GM12878 (cell line): ENCODE measurements around the gene FGF14.

ENCODE experiments used
- CTCF ChIP-seq, 3 experiments: IDR thresholded peaks in 2 of 3; conservative IDR thresholded peaks in 1 of 3; 2 replicates each; pipeline ENCODE4 v1.5.1; 2011; ENCODE audit warnings: low read depth in 3 of 3, low read length in 3 of 3, mild to moderate bottlenecking in 3 of 3, control low read depth in 2 of 3, moderate library complexity in 2 of 3, inconsistent platforms in 1 of 3, mixed read lengths in 1 of 3; ENCODE audit not compliant: control insufficient read depth in 2 of 3, insufficient read depth in 1 of 3; ENCODE audit errors: extremely low read depth in 1 of 3
- E4F1 ChIP-seq: fragments of 450-650 bp; IDR thresholded peaks from 2 replicates; pipeline ENCODE4 v1.6.1; 2018; ENCODE audit warnings: borderline replicate concordance, mild to moderate bottlenecking; ENCODE audit not compliant: partially characterized antibody
- HDAC6 ChIP-seq: fragments of 200-600 bp; sonication (generic); IDR thresholded peaks from one replicate; pipeline ENCODE4 v1.8.0; 2017; ENCODE audit warnings: antibody characterized with exemption; ENCODE audit not compliant: unreplicated experiment
- LARP7 ChIP-seq: fragments of 450-650 bp; IDR thresholded peaks from 2 replicates; pipeline ENCODE4 v1.6.1; 2017; ENCODE audit warnings: mild to moderate bottlenecking
- MEF2A ChIP-seq: IDR thresholded peaks from 2 replicates; pipeline ENCODE4 v1.6.1; 2011; ENCODE audit warnings: low read depth, mild to moderate bottlenecking, low read length, moderate library complexity; ENCODE audit not compliant: insufficient read depth
- NRF1 ChIP-seq: conservative IDR thresholded peaks from 2 replicates; pipeline ENCODE4 v1.6.1; 2011; ENCODE audit warnings: mild to moderate bottlenecking, low read depth, low read length, improper control_type of control experiment
- POLR2AphosphoS5 ChIP-seq: IDR thresholded peaks from 2 replicates; pipeline ENCODE4 v1.6.1; 2011; ENCODE audit warnings: mild to moderate bottlenecking, low read length, inconsistent platforms
- SP1 ChIP-seq: IDR thresholded peaks from one replicate; pipeline ENCODE4 v1.6.1; 2011; ENCODE audit warnings: low read depth, low read length
- ZNF592 ChIP-seq: fragments of 450-650 bp; IDR thresholded peaks from 2 replicates; pipeline ENCODE4 v1.6.1; 2017; ENCODE audit warnings: mild to moderate bottlenecking, moderate library complexity

GRCh38 chr13:101951114-101951513 lies 450.7 kb downstream of the FGF14 start:
- TF ChIP-seq E4F1 (no peak), HDAC6 (no peak), CTCF (IDR thresholded peaks at IDR 0.05 in 2 of 3, conservative IDR thresholded peaks at IDR 0.05 in 1 of 3; ENCODE audit: control insufficient read depth in 2 of 3, extremely low read depth in 1 of 3, insufficient read depth in 1 of 3, low read depth in 3 of 3, low read length in 3 of 3) (no peak), SP1 (no peak), ZNF592 (no peak), POLR2AphosphoS5 (no peak), MEF2A (no peak), LARP7 (no peak), NRF1 (no peak)
